Loucy (cell line): ENCODE results near the gene OPA3.

ENCODE experiments used
- EZH2phosphoT487 ChIP-seq: fragments of 200-600 bp; IDR thresholded peaks from 2 replicates; pipeline ENCODE4 v1.6.1; 2018; ENCODE audit warnings: antibody characterized with exemption, mild to moderate bottlenecking, moderate library complexity, borderline replicate concordance
- TF ChIP-seq, protein P1 (sequence below): fragments of 200-600 bp; sonication (generic); conservative IDR thresholded peaks from 2 replicates; pipeline ENCODE4 v1.5.1; 2014; ENCODE audit warnings: mild to moderate bottlenecking, antibody characterized with exemption, low read length

DNA sequence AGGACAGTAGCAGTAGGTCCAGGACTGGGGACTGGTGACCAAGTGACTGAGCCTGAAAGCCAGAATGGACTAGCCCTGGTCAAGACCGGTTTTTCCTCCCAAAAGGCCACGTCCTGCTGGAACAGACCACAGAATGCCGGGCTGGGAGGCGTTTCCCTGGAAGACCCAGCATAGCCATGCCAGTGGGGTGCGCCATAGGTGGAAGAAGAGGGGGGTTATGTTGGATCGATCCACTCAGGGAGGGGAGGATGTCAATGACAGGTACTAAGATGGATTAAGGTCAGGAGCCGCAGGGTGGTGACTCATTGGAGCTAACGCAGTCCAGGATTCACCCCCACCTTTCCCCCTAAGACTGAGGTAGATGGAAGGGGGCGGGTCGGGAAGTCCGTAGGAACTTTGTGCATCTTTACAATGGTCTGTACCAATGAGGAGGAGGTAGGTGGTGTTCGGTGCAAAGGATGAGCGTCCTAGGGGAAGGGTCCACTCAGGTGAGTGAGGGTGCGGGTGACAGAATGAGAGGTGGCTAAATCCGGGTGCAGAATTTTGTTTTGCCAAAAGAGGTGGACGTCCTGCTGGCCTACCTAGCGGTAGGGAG, 56.4 kb downstream of the OPA3 start:
- TF ChIP-seq, protein P1, sequence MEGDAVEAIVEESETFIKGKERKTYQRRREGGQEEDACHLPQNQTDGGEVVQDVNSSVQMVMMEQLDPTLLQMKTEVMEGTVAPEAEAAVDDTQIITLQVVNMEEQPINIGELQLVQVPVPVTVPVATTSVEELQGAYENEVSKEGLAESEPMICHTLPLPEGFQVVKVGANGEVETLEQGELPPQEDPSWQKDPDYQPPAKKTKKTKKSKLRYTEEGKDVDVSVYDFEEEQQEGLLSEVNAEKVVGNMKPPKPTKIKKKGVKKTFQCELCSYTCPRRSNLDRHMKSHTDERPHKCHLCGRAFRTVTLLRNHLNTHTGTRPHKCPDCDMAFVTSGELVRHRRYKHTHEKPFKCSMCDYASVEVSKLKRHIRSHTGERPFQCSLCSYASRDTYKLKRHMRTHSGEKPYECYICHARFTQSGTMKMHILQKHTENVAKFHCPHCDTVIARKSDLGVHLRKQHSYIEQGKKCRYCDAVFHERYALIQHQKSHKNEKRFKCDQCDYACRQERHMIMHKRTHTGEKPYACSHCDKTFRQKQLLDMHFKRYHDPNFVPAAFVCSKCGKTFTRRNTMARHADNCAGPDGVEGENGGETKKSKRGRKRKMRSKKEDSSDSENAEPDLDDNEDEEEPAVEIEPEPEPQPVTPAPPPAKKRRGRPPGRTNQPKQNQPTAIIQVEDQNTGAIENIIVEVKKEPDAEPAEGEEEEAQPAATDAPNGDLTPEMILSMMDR = no peak
- no peak for TF ChIP-seq EZH2phosphoT487
